ENCODE measurements around the gene COL15A1.
"Not testable (repeated sequence)": the region's sequence is repeated elsewhere in the genome, so short reads cannot be mapped to it uniquely, and the experiment has no call there.

The COL15A1 gene

GRCh38 chr9:98906273-98907040 is 37.2 kb upstream of the COL15A1 start:
- in situ Hi-C loops (cut with HindIII; ENCODE audit: low pct_unique_long_range_greater_than_20kb, low sequenced_read_pairs): no loop called here
- no peak for TF ChIP-seq JUND (IDR thresholded peaks at IDR 0.05; ENCODE audit: low read depth)
- DNase-seq (ENCODE audit: low read depth in 1 of 2, low spot score in 1 of 2): no peak

GRCh38 chr9:98907055-98907454 is 36.7 kb upstream of the COL15A1 start:
- no peak for TF ChIP-seq JUND (IDR thresholded peaks at IDR 0.05; ENCODE audit: low read depth)
- DNase-seq (ENCODE audit: low read depth in 1 of 2, low spot score in 1 of 2): no peak
- in situ Hi-C loops (cut with HindIII; ENCODE audit: low pct_unique_long_range_greater_than_20kb, low sequenced_read_pairs): no loop called here

GRCh38 chr9:98908897-98909634 is 34.6 kb upstream of the COL15A1 start:
- in situ Hi-C loops (cut with HindIII; ENCODE audit: low pct_unique_long_range_greater_than_20kb, low sequenced_read_pairs): no loop called here
- no peak for DNase-seq (ENCODE audit: low read depth in 1 of 2, low spot score in 1 of 2)
- no peak for TF ChIP-seq JUND (IDR thresholded peaks at IDR 0.05; ENCODE audit: low read depth)

- in situ Hi-C loops (cut with HindIII; ENCODE audit: low pct_unique_long_range_greater_than_20kb, low sequenced_read_pairs): no loop called here
- no peak for DNase-seq (ENCODE audit: low read depth in 1 of 2, low spot score in 1 of 2)
- no peak for TF ChIP-seq JUND (IDR thresholded peaks at IDR 0.05; ENCODE audit: low read depth)
Measured at GRCh38 chr9:98909935-98910334, 33.8 kb upstream of the COL15A1 start.

GRCh38 chr9:98911042-98911441 is 32.7 kb upstream of the COL15A1 start:
- TF ChIP-seq JUND (IDR thresholded peaks at IDR 0.05; ENCODE audit: low read depth): no peak

GRCh38 chr9:98911738-98912137 is 32.0 kb upstream of the COL15A1 start:
- DNase-seq (ENCODE audit: low read depth in 1 of 2, low spot score in 1 of 2); in situ Hi-C loops (cut with HindIII; ENCODE audit: low pct_unique_long_range_greater_than_20kb, low sequenced_read_pairs): not testable (repeated sequence)

More at GRCh38 chr9:98911042-98911441, 32.7 kb upstream of the COL15A1 start:
- in situ Hi-C loops (cut with HindIII; ENCODE audit: low pct_unique_long_range_greater_than_20kb, low sequenced_read_pairs): no loop called here
- no peak for DNase-seq (ENCODE audit: low read depth in 1 of 2, low spot score in 1 of 2)

GRCh38 chr9:98912450-98912849 is 31.3 kb upstream of the COL15A1 start:
- in situ Hi-C loops (cut with HindIII; ENCODE audit: low pct_unique_long_range_greater_than_20kb, low sequenced_read_pairs): no loop called here
- no peak for DNase-seq (ENCODE audit: low read depth in 1 of 2, low spot score in 1 of 2)
- TF ChIP-seq JUND (IDR thresholded peaks at IDR 0.05; ENCODE audit: low read depth): no peak

- no peak for DNase-seq (ENCODE audit: low read depth in 1 of 2, low spot score in 1 of 2)
- no peak for TF ChIP-seq JUND (IDR thresholded peaks at IDR 0.05; ENCODE audit: low read depth)
- in situ Hi-C loops (cut with HindIII; ENCODE audit: low pct_unique_long_range_greater_than_20kb, low sequenced_read_pairs): no loop called here
Measured at GRCh38 chr9:98913044-98913443, 30.7 kb upstream of the COL15A1 start.

- no peak for TF ChIP-seq JUND (IDR thresholded peaks at IDR 0.05; ENCODE audit: low read depth)
- no peak for DNase-seq (ENCODE audit: low read depth in 1 of 2, low spot score in 1 of 2)
- in situ Hi-C loops (cut with HindIII; ENCODE audit: low pct_unique_long_range_greater_than_20kb, low sequenced_read_pairs): no loop called here
Measured at GRCh38 chr9:98913705-98914104, 30.0 kb upstream of the COL15A1 start.

- DNase-seq (ENCODE audit: low read depth in 1 of 2, low spot score in 1 of 2): no peak
- TF ChIP-seq JUND (IDR thresholded peaks at IDR 0.05; ENCODE audit: low read depth): no peak
- in situ Hi-C loops (cut with HindIII; ENCODE audit: low pct_unique_long_range_greater_than_20kb, low sequenced_read_pairs): no loop called here
Measured at GRCh38 chr9:98915599-98915998, 28.1 kb upstream of the COL15A1 start.

- TF ChIP-seq JUND (IDR thresholded peaks at IDR 0.05; ENCODE audit: low read depth): no peak
- no peak for DNase-seq (ENCODE audit: low read depth in 1 of 2, low spot score in 1 of 2)
- in situ Hi-C loops (cut with HindIII; ENCODE audit: low pct_unique_long_range_greater_than_20kb, low sequenced_read_pairs): no loop called here
Measured at GRCh38 chr9:98916660-98917059, 27.0 kb upstream of the COL15A1 start.

- in situ Hi-C loops (cut with HindIII; ENCODE audit: low pct_unique_long_range_greater_than_20kb, low sequenced_read_pairs): no loop called here
- TF ChIP-seq JUND (IDR thresholded peaks at IDR 0.05; ENCODE audit: low read depth): no peak
- DNase-seq (ENCODE audit: low read depth in 1 of 2, low spot score in 1 of 2): no peak
Measured at GRCh38 chr9:98917746-98918487, 25.8 kb upstream of the COL15A1 start.

GRCh38 chr9:98921732-98922131 is 22.0 kb upstream of the COL15A1 start:
- in situ Hi-C loops (cut with HindIII; ENCODE audit: low pct_unique_long_range_greater_than_20kb, low sequenced_read_pairs): no loop called here
- DNase-seq (ENCODE audit: low read depth in 1 of 2, low spot score in 1 of 2): no peak
- no peak for TF ChIP-seq JUND (IDR thresholded peaks at IDR 0.05; ENCODE audit: low read depth)
